ENCODE measurements around the gene ORAI2. TPM values are rescaled to one million over a fixed set of nuclear protein-coding genes. Genes with fewer than 3 reads are reported as not detected.
A peak's percentile ranks its signal among the peaks of the same experiment; 100 is the strongest.

ORAI2 gene
- polyA plus RNA-seq, 1 donor (not counting 4 experiments of a cell fraction or from before 2014, with no cell fraction given): 2.0 TPM

DNA sequence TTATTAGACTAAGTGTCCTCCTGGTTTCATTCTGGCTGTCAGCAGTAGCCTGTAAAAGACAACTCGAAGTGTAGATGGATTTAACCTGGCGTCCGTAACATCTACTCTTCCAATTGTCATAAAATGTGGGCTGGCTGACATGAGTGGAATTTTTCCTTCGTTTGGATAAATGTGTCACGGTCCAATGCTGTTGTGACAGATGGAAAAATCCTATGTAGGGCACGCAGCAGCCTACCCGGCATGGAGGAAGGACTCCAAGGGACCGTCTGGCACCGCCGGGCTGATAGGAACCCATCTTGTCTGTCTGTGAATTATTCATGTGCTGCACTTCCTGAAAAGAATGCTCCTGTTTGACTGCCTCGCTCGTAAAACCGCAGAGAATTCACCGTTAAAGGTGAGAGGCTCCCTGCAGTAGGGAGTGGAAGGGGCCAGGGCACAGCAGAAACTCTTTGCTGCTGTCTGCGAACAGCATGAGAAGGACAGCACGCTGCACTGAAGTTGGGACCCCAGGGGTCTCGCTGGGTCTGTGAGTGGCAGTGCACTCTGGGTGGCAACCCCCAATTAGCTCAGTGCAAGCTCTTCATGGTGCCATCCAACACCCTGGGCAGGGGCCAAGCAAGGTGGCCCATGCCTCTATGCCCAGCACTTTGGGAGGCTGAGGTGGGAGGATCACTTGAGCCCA lies 1.6 kb upstream of the ORAI2 start:
- no peak overlapping the region for H3K9ac ChIP-seq (ENCODE audit: control insufficient read depth, extremely low read depth, insufficient read depth, low read length)
- H4K20me1 ChIP-seq (ENCODE audit: control insufficient read depth, extremely low read depth, insufficient read depth, low read length): no peaks in the 10 kb centered on the region
- no peak for DNase-seq (ENCODE audit: low read depth, low spot score)
- no peak overlapping the region for H3K4me3 ChIP-seq (ENCODE audit: control insufficient read depth in 2 of 3, extremely low read depth in 1 of 3, insufficient read depth in 2 of 3, low read depth in 1 of 3, low read length in 3 of 3)
- no peak for TF ChIP-seq EZH2 (IDR thresholded peaks at IDR 0.05; ENCODE audit: low read length)
- TF ChIP-seq, protein P1, sequence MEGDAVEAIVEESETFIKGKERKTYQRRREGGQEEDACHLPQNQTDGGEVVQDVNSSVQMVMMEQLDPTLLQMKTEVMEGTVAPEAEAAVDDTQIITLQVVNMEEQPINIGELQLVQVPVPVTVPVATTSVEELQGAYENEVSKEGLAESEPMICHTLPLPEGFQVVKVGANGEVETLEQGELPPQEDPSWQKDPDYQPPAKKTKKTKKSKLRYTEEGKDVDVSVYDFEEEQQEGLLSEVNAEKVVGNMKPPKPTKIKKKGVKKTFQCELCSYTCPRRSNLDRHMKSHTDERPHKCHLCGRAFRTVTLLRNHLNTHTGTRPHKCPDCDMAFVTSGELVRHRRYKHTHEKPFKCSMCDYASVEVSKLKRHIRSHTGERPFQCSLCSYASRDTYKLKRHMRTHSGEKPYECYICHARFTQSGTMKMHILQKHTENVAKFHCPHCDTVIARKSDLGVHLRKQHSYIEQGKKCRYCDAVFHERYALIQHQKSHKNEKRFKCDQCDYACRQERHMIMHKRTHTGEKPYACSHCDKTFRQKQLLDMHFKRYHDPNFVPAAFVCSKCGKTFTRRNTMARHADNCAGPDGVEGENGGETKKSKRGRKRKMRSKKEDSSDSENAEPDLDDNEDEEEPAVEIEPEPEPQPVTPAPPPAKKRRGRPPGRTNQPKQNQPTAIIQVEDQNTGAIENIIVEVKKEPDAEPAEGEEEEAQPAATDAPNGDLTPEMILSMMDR (optimal IDR thresholded peaks at IDR 0.05 in 1 of 3, IDR thresholded peaks at IDR 0.05 in 1 of 3, conservative IDR thresholded peaks at IDR 0.05 in 1 of 3; ENCODE audit: extremely low read depth in 1 of 3, insufficient read depth in 2 of 3, low read length in 3 of 3): no peak
- H3K9me3 ChIP-seq (ENCODE audit: control insufficient read depth, low read depth, low read length): no peaks in the 10 kb centered on the region
- H3K27ac ChIP-seq (ENCODE audit: control insufficient read depth, insufficient read depth, low read length): no peak overlapping the region
- H3K9me1 ChIP-seq (ENCODE audit: control insufficient read depth, extremely low read depth, insufficient read depth, low read length): no peaks in the 10 kb centered on the region
- no peak for FAIRE-seq
- peaks cover 0 to 1% of the 10 kb centered on the region in 2 experiments for H3K36me3 ChIP-seq (ENCODE audit: control insufficient read depth in 2 of 2, extremely low read depth in 1 of 2, insufficient read depth in 2 of 2, low read length in 2 of 2)
- no peak overlapping the region for H3K4me2 ChIP-seq (ENCODE audit: control insufficient read depth, extremely low read depth, insufficient read depth, low read depth, low read length)
- peak overlapping the region; percentile 59 for H2AFZ ChIP-seq (ENCODE audit: control insufficient read depth, low read length)
- dilution Hi-C loops (cut with MboI; ENCODE audit: extremely low pct_ligation_motif_present, low sequenced_read_pairs): no loop called here
- no peaks in the 10 kb centered on the region for H3K79me2 ChIP-seq (ENCODE audit: control insufficient read depth, insufficient read depth, low read length)
- H3K4me1 ChIP-seq (ENCODE audit: control insufficient read depth, extremely low read depth, insufficient read depth, low read length): peaks cover 13% of the 10 kb centered on the region
- H3K27me3 ChIP-seq (ENCODE audit: control insufficient read depth, extremely low read depth, insufficient read depth, low read length): peaks cover 3% of the 10 kb centered on the region

GRCh38 chr7:102432442-102433218 lies 745 bp upstream of the ORAI2 start:
- DNase-seq (ENCODE audit: low read depth, low spot score) (no peak), FAIRE-seq (no peak)
- H3K4me3 ChIP-seq (ENCODE audit: control insufficient read depth in 2 of 3, extremely low read depth in 1 of 3, insufficient read depth in 2 of 3, low read depth in 1 of 3, low read length in 3 of 3): peak overlapping the region; percentile 38 to 54 (median 51)
- no peaks in the 10 kb centered on the region for H3K9me1 ChIP-seq (ENCODE audit: control insufficient read depth, extremely low read depth, insufficient read depth, low read length)
- peaks cover 3% of the 10 kb centered on the region for H3K27me3 ChIP-seq (ENCODE audit: control insufficient read depth, extremely low read depth, insufficient read depth, low read length)
- no peaks in the 10 kb centered on the region for H4K20me1 ChIP-seq (ENCODE audit: control insufficient read depth, extremely low read depth, insufficient read depth, low read length)
- H3K9ac ChIP-seq (ENCODE audit: control insufficient read depth, extremely low read depth, insufficient read depth, low read length): peak overlapping the region; percentile 58
- dilution Hi-C loops (cut with MboI; ENCODE audit: extremely low pct_ligation_motif_present, low sequenced_read_pairs): no loop called here
- H3K4me1 ChIP-seq (ENCODE audit: control insufficient read depth, extremely low read depth, insufficient read depth, low read length): peaks cover 13% of the 10 kb centered on the region
- H2AFZ ChIP-seq (ENCODE audit: control insufficient read depth, low read length): peak overlapping the region; percentile 26
- no peaks in the 10 kb centered on the region for H3K79me2 ChIP-seq (ENCODE audit: control insufficient read depth, insufficient read depth, low read length)
- no peaks in the 10 kb centered on the region for H3K9me3 ChIP-seq (ENCODE audit: control insufficient read depth, low read depth, low read length)
- peak overlapping the region; percentile 81 for H3K4me2 ChIP-seq (ENCODE audit: control insufficient read depth, extremely low read depth, insufficient read depth, low read depth, low read length)
- H3K36me3 ChIP-seq (ENCODE audit: control insufficient read depth in 2 of 2, extremely low read depth in 1 of 2, insufficient read depth in 2 of 2, low read length in 2 of 2): no peaks in the 10 kb centered on the region
- H3K27ac ChIP-seq (ENCODE audit: control insufficient read depth, insufficient read depth, low read length): no peak overlapping the region
- TF ChIP-seq, protein P1 (optimal IDR thresholded peaks at IDR 0.05 in 1 of 3, IDR thresholded peaks at IDR 0.05 in 1 of 3, conservative IDR thresholded peaks at IDR 0.05 in 1 of 3; ENCODE audit: extremely low read depth in 1 of 3, insufficient read depth in 2 of 3, low read length in 3 of 3): no peak
- TF ChIP-seq EZH2 (IDR thresholded peaks at IDR 0.05; ENCODE audit: low read length): no peak
